H9 (cell line): ENCODE measurements around the gene ZIC4. TPM values are rescaled to one million over a fixed set of nuclear protein-coding genes. Genes with fewer than 3 reads are reported as not detected.

ENCODE experiments used
- DNase-seq: peaks from one replicate; pipeline ENCODE4 v3.0.0-alpha.2; 2017
- H2AFZ ChIP-seq: one replicate; pipeline ENCODE4 v1.6.1; 2013; ENCODE audit warnings: mild to moderate bottlenecking, low read length, control low read depth, moderate library complexity
- H2AK5ac ChIP-seq: 2 replicates; pipeline ENCODE4 v1.6.1; 2013; ENCODE audit warnings: low read length, control low read depth, mixed read lengths; ENCODE audit not compliant: insufficient read length
- H2BK120ac ChIP-seq: one replicate; pipeline ENCODE4 v1.6.1; 2013; ENCODE audit warnings: low read depth, mild to moderate bottlenecking, low read length, control low read depth, inconsistent platforms; ENCODE audit not compliant: poor library complexity, severe bottlenecking
- H2BK12ac ChIP-seq: 2 replicates; pipeline ENCODE4 v1.6.1; 2013; ENCODE audit warnings: low read length, control low read depth, mixed read lengths, low read depth; ENCODE audit not compliant: insufficient read length
- H2BK15ac ChIP-seq: 2 replicates; pipeline ENCODE4 v1.6.1; 2013; ENCODE audit warnings: low read depth, low read length, control low read depth
- H2BK20ac ChIP-seq: one replicate; pipeline ENCODE4 v1.6.1; 2013; ENCODE audit warnings: low read depth, mild to moderate bottlenecking, low read length, control low read depth, inconsistent platforms; ENCODE audit not compliant: poor library complexity, severe bottlenecking
- H2BK5ac ChIP-seq: 2 replicates; pipeline ENCODE4 v1.6.1; 2013; ENCODE audit warnings: low read length, control low read depth, mixed read lengths; ENCODE audit not compliant: insufficient read length
- H3K14ac ChIP-seq: 2 replicates; pipeline ENCODE4 v1.6.1; 2013; ENCODE audit warnings: low read length, control low read depth; ENCODE audit not compliant: insufficient read depth
- H3K18ac ChIP-seq: 2 replicates; pipeline ENCODE4 v1.6.1; 2013; ENCODE audit warnings: low read depth, mild to moderate bottlenecking, mixed read lengths, low read length, control low read depth; ENCODE audit not compliant: insufficient read length
- H3K23ac ChIP-seq: 2 replicates; pipeline ENCODE4 v1.6.1; 2013; ENCODE audit warnings: low read length, control low read depth, mixed read lengths, low read depth; ENCODE audit not compliant: insufficient read length
- H3K23me2 ChIP-seq: 2 replicates; pipeline ENCODE4 v1.6.1; 2013; ENCODE audit warnings: low read depth, mild to moderate bottlenecking, mixed read lengths, low read length, control low read depth; ENCODE audit not compliant: insufficient read length, poor library complexity, severe bottlenecking
- H3K27ac ChIP-seq: 2 replicates; pipeline ENCODE4 v1.5.1; 2013; ENCODE audit warnings: low read length, control low read depth, mixed read lengths, low read depth; ENCODE audit not compliant: insufficient read length
- H3K27me3 ChIP-seq: 2 replicates; pipeline ENCODE4 v1.6.1; 2013; ENCODE audit warnings: low read length, control low read depth, inconsistent platforms; ENCODE audit not compliant: insufficient read depth
- H3K4ac ChIP-seq: 2 replicates; pipeline ENCODE4 v1.6.1; 2013; ENCODE audit warnings: low read depth, mild to moderate bottlenecking, control low read depth, inconsistent platforms, low read length, moderate library complexity
- H3K4me1 ChIP-seq: 2 replicates; pipeline ENCODE4 v1.6.1; 2013; ENCODE audit warnings: low read length, control low read depth, inconsistent platforms; ENCODE audit not compliant: insufficient read depth
- H3K4me2 ChIP-seq: 2 replicates; pipeline ENCODE4 v1.6.1; 2013; ENCODE audit warnings: low read length, control low read depth, mixed read lengths; ENCODE audit not compliant: insufficient read length, insufficient read depth
- H3K56ac ChIP-seq: 2 replicates; pipeline ENCODE4 v1.6.1; 2013; ENCODE audit warnings: low read depth, mild to moderate bottlenecking, mixed read lengths, low read length, control low read depth; ENCODE audit not compliant: insufficient read length
- H3K79me1 ChIP-seq: 2 replicates; pipeline ENCODE4 v1.6.1; 2013; ENCODE audit warnings: low read depth, mild to moderate bottlenecking, moderate library complexity, low read length, control low read depth, inconsistent platforms; ENCODE audit not compliant: insufficient read depth, poor library complexity, severe bottlenecking
- H3K79me2 ChIP-seq: 2 replicates; pipeline ENCODE4 v1.6.1; 2013; ENCODE audit warnings: low read length, control low read depth, inconsistent platforms; ENCODE audit not compliant: insufficient read depth
- H3K9ac ChIP-seq: 2 replicates; pipeline ENCODE4 v1.6.1; 2013; ENCODE audit warnings: low read length, control low read depth, mixed read lengths; ENCODE audit not compliant: insufficient read length; ENCODE audit errors: extremely low read depth
- H3K9me3 ChIP-seq: one replicate; pipeline ENCODE4 v1.6.1; 2013; ENCODE audit warnings: low read depth, low read length, inconsistent platforms; ENCODE audit not compliant: control insufficient read depth
- H3T11ph ChIP-seq: one replicate; pipeline ENCODE4 v1.6.1; 2013; ENCODE audit warnings: mild to moderate bottlenecking, low read length, control low read depth, inconsistent platforms
- H4K20me1 ChIP-seq: one replicate; pipeline ENCODE4 v1.6.1; 2013; ENCODE audit not compliant: control insufficient read depth, insufficient read length, insufficient read depth
- H4K5ac ChIP-seq: 2 replicates; pipeline ENCODE4 v1.6.1; 2013; ENCODE audit warnings: low read depth, mild to moderate bottlenecking, mixed read lengths, low read length, control low read depth; ENCODE audit not compliant: insufficient read length
- H4K8ac ChIP-seq: replicated peaks from 2 replicates; pipeline ENCODE4 v1.6.1; 2013; ENCODE audit warnings: low read length, control low read depth, mixed read lengths, low read depth; ENCODE audit not compliant: insufficient read length
- H4K91ac ChIP-seq: 2 replicates; pipeline ENCODE4 v1.6.1; 2013; ENCODE audit warnings: low read depth, mild to moderate bottlenecking, moderate library complexity, mixed read lengths, low read length, control low read depth; ENCODE audit not compliant: insufficient read length
- H3K27ac Mint-ChIP-seq, 3 experiments: 2 replicates in 2 of 3; 3 replicates in 1 of 3; pipeline ENCODE4 v1.8.0; 2020 to 2021; ENCODE audit warnings: mixed read lengths in 3 of 3, mild to moderate bottlenecking in 1 of 3, moderate library complexity in 1 of 3
- H3K27me3 Mint-ChIP-seq: 2 replicates; pipeline ENCODE4 v1.8.0; 2021; ENCODE audit warnings: low read depth, mild to moderate bottlenecking, moderate library complexity, mixed read lengths
- H3K36me3 Mint-ChIP-seq, 3 experiments: 2 replicates in 2 of 3; 3 replicates in 1 of 3; pipeline ENCODE4 v1.8.0; 2020 to 2021; ENCODE audit warnings: low read depth in 3 of 3, mixed read lengths in 3 of 3; ENCODE audit not compliant: insufficient read depth in 1 of 3
- H3K4me1 Mint-ChIP-seq, 2 experiments: 2 replicates each; pipeline ENCODE4 v1.8.0; 2020; ENCODE audit warnings: mixed read lengths in 2 of 2
- H3K4me3 Mint-ChIP-seq, 2 experiments: 2 replicates in 1 of 2; 3 replicates in 1 of 2; pipeline ENCODE4 v1.8.0; 2020 to 2021; ENCODE audit warnings: mild to moderate bottlenecking in 2 of 2, mixed read lengths in 2 of 2, moderate library complexity in 1 of 2
- H3K9me3 Mint-ChIP-seq, 2 experiments: 2 replicates in 1 of 2; 3 replicates in 1 of 2; pipeline ENCODE4 v1.8.0; 2020; ENCODE audit warnings: mild to moderate bottlenecking in 2 of 2, mixed read lengths in 2 of 2, moderate library complexity in 1 of 2
- WGBS: extraction: QIAGEN DNeasy Blood & Tissue Kit; methylation state at CpG from one replicate; pipeline ENCODE4 v1.1.7; 2013; ENCODE audit warnings: missing lambda C conversion rate, low lambda C conversion rate, mixed read lengths; ENCODE audit not compliant: insufficient read length; ENCODE audit errors: extremely low coverage; 5-methylcytosine and 5-hydroxymethylcytosine counted together
- total RNA-seq: library from RNA; stranded (reverse); gene quantifications from 2 replicates; pipeline ENCODE4 v1.2.1, GENCODE V29; 2021
- TF ChIP-seq, protein P1 (sequence below): fragments of 200-600 bp; sonication (generic); conservative IDR thresholded peaks from 3 replicates; pipeline ENCODE4 v1.8.0; 2021; ENCODE audit warnings: antibody characterized with exemption, mild to moderate bottlenecking

ZIC4 gene
- total RNA-seq, 1 experiment from 2014 or later: not detected

DNA sequence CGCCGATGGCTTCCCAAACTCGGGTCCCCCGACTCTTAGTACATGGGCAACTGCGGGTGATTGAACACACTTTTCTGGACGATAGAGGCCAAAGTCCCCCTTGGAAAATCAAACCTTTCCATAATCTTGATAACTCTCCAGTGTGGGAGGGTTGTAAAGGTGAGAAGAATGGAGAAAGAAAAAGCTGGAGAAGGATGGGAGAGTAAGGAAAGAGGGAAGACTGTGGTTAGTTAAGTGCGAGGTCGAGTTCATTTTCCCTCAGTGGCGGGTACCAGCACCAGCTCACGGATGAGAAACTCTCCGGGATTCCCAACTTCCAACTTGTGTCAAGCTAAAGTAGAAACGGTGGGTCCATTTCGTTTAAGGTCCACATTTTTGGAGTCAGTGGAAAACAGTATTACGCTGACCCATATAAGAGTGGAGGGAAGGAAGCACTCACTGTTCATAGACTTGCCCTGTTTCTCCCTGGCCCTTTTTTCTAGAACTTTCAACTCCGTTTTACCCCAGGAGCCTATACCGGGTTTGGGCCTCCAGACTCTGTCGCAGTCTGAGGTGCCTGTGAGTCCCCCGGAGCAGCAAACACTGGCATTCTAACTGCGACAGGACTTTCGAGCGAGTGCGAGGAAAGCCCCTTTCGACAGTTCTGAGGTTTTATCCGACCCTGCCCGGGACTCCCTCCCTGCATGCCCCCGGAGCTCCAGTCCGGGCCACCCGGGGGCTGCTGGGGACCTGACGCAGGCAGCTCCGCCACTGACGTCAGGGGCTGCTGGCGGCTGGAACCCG lies 17.6 kb upstream of the ZIC4 start:
- Histone ChIP-seq H2BK120ac (no peak overlapping the region), H3K27me3 (peaks cover 57% of the 10 kb centered on the region), H2BK15ac (no peak overlapping the region), H4K8ac (no peak overlapping the region), H2AK5ac (no peak overlapping the region), H3K56ac (no peak overlapping the region), H3K18ac (no peak overlapping the region), H3K23ac (no peak overlapping the region), H3K79me2 (no peaks in the 10 kb centered on the region), H2BK12ac (no peak overlapping the region), H3K79me1 (no peaks in the 10 kb centered on the region), H3K14ac (no peak overlapping the region), H3T11ph (no peak overlapping the region), H3K4ac (no peak overlapping the region), H3K4me2 (peak overlapping the region; percentile 49), H4K91ac (no peak overlapping the region), H2AFZ (no peak overlapping the region), H3K4me1 (peaks cover 5% of the 10 kb centered on the region; the same call in 1 of the 2 replicates), H2BK5ac (no peak overlapping the region), H3K23me2 (peaks cover 18% of the 10 kb centered on the region), H3K27ac (no peak overlapping the region), H4K5ac (no peak overlapping the region), H2BK20ac (no peak overlapping the region), H3K9me3 (no peaks in the 10 kb centered on the region), H4K20me1 (no peaks in the 10 kb centered on the region), H3K9ac (no peak overlapping the region)
- peak overlapping the region; percentile 34 to 84 for H3K4me3 Mint-ChIP-seq
- no peaks in the 10 kb centered on the region for H3K36me3 Mint-ChIP-seq
- WGBS: no CpG with 5 or more reads among the region's 33 CpGs
- peaks cover 32 to 48% of the 10 kb centered on the region in 2 experiments for H3K4me1 Mint-ChIP-seq
- H3K27ac Mint-ChIP-seq: no peak overlapping the region
- no peaks in the 10 kb centered on the region; a peak in 2 of 5 replicates for H3K9me3 Mint-ChIP-seq
- TF ChIP-seq, protein P1, sequence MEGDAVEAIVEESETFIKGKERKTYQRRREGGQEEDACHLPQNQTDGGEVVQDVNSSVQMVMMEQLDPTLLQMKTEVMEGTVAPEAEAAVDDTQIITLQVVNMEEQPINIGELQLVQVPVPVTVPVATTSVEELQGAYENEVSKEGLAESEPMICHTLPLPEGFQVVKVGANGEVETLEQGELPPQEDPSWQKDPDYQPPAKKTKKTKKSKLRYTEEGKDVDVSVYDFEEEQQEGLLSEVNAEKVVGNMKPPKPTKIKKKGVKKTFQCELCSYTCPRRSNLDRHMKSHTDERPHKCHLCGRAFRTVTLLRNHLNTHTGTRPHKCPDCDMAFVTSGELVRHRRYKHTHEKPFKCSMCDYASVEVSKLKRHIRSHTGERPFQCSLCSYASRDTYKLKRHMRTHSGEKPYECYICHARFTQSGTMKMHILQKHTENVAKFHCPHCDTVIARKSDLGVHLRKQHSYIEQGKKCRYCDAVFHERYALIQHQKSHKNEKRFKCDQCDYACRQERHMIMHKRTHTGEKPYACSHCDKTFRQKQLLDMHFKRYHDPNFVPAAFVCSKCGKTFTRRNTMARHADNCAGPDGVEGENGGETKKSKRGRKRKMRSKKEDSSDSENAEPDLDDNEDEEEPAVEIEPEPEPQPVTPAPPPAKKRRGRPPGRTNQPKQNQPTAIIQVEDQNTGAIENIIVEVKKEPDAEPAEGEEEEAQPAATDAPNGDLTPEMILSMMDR: no peak
- peak; percentile 53 for DNase-seq
- peaks cover 93% of the 10 kb centered on the region for H3K27me3 Mint-ChIP-seq
